Left lobe of liver (tissue), 2 donors: ENCODE results near the gene GART. TPM values are rescaled to one million over a fixed set of nuclear protein-coding genes. Genes with fewer than 3 reads are reported as not detected.

Experiments
- ATAC-seq: fragments of 200-7000 bp; cut with Tn5 transposase; one replicate; pipeline ENCODE4 v1.9.1; 2020; ENCODE audit warnings: mild to moderate bottlenecking, moderate library complexity
- DNase-seq: peaks from one replicate; pipeline ENCODE4 v3.0.0-alpha.2; 2020; ENCODE audit warnings: low spot score
- total RNA-seq: library from RNA; stranded (reverse); gene quantifications from one replicate; pipeline ENCODE4 v1.2.1, GENCODE V29; 2021
- donor health status: DM: no; HTN: no; CAD: no; lungs with moderate emphysema.
- donor health status: DM: no; HTN: yes; CAD: no.

The GART gene
- total RNA-seq, 1 donor from 2014 or later: 31.7 TPM

- DNase-seq: no peak
- ATAC-seq: no peak
These were observed 12.5 kb upstream of the GART start for GRCh38 chr21:33554236-33554981.

- DNase-seq: no peak
- no peak for ATAC-seq
These were observed 11.2 kb upstream of the GART start for GRCh38 chr21:33552999-33553598.

DNA sequence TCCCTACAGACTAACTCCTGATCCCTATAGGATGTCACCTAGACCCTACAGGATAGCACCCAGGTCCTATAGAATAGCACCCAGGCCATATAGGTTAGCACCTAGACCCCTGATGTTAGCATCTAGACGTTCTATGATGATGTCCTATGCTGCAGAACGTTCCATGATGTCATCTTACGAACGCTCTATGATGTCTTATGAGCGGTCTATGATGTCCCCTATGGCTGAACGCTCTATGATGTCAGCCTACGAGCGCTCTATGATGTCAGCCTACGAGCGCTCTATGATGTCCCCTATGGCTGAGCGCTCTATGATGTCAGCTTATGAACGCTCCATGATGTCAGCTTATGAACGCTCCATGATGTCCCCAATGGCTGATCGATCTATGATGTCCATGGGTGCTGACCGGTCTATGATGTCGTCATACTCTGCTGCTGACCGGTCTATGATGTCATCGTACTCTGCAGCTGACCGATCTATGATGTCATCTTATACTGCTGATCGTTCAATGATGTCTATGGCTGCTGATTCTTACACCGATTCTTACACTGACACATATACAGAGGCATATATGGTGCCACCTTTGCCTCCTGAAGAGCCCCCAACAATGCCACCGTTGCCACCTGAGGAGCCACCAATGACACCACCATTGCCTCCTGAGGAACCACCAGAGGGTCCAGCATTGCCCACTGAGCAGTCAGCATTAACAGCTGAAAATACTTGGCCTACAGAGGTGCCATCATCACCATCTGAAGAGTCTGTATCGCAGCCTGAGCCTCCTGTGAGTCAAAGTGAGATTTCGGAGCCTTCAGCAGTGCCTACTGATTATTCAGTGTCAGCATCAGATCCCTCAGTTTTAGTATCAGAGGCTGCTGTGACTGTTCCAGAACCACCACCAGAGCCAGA lies 10.4 kb upstream of the GART start:
- ATAC-seq (peak; percentile 9), DNase-seq (no peak)

DNA sequence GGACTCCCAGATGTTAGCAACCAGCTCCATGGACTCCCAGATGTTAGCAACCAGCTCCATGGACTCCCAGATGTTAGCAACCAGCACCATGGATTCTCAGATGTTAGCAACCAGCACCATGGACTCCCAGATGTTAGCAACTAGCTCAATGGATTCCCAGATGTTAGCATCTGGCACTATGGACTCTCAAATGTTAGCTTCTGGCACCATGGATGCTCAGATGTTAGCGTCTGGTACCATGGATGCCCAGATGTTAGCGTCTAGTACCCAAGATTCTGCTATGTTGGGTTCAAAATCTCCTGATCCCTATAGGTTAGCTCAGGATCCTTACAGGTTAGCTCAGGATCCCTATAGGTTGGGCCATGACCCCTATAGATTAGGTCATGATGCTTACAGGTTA lies 9.7 kb upstream of the GART start:
- DNase-seq (no peak), ATAC-seq (no peak)

DNA sequence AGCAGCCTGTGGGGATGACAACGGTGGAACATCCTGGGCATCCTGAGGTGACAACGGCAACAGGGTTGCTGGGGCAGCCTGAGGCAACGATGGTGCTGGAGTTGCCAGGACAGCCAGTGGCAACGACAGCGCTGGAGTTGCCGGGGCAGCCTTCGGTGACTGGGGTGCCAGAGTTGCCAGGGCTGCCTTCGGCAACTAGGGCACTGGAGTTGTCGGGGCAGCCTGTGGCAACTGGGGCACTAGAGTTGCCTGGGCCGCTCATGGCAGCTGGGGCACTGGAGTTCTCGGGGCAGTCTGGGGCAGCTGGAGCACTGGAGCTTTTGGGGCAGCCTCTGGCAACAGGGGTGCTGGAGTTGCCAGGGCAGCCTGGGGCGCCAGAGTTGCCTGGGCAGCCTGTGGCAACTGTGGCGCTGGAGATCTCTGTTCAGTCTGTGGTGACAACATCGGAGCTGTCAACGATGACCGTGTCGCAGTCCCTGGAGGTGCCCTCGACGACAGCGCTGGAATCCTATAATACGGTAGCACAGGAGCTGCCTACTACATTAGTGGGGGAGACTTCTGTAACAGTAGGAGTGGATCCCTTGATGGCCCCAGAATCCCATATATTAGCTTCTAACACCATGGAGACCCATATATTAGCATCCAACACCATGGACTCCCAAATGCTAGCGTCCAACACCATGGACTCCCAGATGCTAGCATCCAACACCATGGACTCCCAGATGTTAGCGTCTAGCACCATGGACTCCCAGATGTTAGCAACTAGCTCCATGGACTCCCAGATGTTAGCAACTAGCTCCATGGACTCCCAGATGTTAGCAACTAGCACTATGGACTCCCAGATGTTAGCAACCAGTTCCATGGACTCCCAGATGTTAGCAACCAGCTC lies 9.1 kb upstream of the GART start:
- ATAC-seq: peak; percentile 34

GRCh38 chr21:33549848-33550771 lies 8.2 kb upstream of the GART start:
- peak; percentile 19 for ATAC-seq
- DNase-seq: no peak

More for the DNA sequence above, 9.1 kb upstream of the GART start:
- no peak for DNase-seq

DNA sequence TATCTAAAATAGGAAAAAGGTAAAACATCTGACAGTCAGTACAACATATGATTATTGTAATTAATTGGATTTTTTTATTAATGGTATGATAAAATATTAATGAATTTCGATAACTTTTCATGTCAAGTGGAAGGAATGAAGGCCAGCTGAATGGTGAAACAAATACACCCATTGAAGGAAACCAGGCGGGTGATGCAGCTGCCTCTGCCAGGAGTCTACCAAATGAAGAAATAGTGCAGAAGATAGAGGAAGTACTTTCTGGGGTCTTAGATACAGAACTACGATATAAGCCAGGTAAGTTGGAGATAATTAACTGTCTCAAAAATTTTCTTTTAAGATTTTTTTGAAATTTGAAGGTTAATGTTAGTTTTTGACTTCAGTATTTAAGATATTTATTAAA lies 4.2 kb upstream of the GART start:
- DNase-seq: no peak
- ATAC-seq: no peak

- ATAC-seq: no peak
- DNase-seq: no peak
These were observed 2.7 kb upstream of the GART start for GRCh38 chr21:33544451-33545195.

DNA sequence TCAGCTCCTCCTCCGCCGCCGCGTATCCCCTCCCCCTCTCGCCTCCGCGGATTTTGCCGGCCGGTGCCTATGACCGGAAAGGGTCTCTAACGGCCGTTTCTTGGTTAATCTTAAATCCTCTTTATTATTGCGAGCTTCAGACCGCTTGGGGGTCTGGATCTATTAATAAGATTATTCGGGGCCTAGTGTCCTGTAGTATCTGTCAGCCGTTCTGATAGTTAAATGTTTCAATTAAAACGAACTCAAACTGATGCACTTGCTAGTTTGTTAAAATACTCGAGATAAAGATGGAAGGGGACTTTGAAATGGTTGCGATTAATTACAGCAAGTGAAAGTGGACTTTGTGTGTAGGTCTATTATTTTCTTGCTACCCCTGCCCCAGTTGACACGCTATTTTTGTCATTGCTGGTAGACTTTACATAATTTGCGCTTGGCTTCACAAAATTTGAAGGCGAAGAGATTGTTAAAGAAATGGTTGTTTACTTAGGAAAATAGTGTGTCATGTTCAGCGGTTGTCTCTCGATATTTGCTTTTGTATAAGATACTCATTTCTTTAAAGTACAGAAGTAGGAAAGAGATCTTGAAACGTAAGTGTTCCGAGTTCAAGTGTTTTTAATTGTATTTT lies 1.7 kb upstream of the GART start:
- DNase-seq (peak; percentile 78), ATAC-seq (peak; percentile 51)

DNA sequence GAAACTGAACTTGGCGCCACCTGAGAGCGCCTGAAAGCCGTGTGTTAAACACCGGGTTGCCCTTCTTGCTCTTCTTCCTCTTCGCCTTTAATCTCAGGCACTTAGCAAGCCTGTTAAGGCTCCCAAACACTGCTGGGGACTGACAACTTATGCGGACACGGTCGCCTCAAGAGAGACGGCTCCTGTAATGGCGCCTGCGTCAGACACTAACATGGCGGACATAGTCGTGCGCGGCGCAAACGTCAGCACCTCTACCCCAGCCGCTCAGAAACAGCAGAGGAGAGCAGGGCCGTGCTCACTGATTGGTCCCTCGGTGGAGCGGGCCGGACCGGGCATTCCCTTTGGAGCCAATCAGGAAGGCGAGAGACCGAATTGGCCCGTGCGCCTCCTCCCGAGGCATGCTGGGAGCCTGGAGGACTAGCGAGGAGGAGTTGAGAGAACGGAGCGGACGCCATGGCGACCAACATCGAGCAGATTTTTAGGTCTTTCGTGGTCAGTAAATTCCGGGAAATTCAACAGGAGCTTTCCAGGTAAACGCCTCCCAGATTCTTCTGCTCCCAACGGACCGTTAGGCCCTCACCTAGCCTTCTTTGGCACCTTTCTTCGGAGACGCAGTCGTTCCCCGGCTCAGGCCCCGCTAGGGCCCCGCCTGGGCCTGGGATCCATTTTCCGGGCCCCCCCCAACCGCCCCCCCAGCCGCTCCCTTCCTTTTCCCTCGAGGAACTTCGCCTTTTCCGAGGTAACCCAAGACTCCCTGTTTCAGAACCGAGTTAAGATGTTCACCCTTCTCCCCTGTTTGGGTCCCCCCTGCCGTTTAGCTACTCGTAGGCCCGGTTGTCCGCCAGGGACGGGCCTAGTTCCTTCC lies 955 bp upstream of the GART start, which contains the start of gene SON:
Gene SON, plus strand, starts transcription at position 399 of the 865 bp plus-strand sequence. Its CDS starts 55 bp downstream, at position 454.
- peak; percentile 90 for ATAC-seq
- DNase-seq: peak; percentile 99

DNA sequence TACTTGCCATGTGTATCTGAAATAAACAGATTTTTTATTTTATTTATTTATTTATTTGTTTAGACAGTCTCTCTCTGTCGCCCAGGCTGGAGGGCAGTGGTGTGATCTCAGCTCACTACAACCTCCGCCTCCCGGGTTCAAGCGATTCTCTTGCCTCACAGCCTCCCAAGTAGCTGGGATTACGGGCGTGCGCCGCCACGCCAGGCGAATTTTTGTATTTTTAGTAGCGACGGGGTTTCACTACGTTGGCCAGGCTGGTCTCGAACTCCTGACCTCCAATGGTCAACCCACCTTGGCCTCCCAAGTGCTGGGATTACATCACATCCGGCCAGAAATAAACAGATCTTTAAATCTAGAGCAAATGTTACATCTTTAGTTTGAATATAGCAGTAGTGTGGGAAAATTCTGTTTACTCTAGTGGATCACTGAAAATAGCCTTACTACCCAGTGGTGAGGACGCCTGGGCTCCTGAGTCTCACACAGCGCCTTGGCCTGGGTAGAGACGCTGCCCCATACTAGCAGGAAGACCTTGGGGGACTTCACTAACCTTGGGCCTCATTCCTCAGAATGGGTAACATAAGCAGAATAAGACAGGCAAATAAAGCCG lies 709 bp downstream of the GART start:
- no peak for ATAC-seq
- no peak for DNase-seq

- ATAC-seq (no peak), DNase-seq (no peak)
These were observed 1.2 kb downstream of the GART start for GRCh38 chr21:33540711-33541104.

GRCh38 chr21:33539616-33540015 lies 2.3 kb downstream of the GART start:
- no peak for ATAC-seq
- no peak for DNase-seq

DNA sequence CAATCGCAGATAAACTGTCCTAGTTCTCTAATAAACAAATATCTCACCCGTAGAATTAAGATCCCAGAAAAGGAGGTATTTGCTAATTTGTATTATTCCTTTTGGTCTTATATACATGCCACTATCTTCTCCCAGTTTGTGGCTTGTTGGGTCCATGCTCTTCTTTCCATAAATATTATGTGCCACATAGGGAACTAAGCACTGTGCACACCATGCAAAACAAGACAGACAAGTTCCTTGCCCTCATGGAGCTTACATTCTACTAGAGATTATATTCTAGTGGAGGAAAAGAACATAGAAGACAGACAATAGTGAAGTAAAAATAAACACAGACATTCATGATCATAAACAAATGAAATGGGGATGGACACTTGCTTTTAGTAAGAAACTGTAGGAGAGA lies 4.7 kb downstream of the GART start:
- DNase-seq (no peak), ATAC-seq (no peak)

- ATAC-seq: no peak
- no peak for DNase-seq
These were observed 10.9 kb downstream of the GART start for GRCh38 chr21:33531007-33531406.

DNA sequence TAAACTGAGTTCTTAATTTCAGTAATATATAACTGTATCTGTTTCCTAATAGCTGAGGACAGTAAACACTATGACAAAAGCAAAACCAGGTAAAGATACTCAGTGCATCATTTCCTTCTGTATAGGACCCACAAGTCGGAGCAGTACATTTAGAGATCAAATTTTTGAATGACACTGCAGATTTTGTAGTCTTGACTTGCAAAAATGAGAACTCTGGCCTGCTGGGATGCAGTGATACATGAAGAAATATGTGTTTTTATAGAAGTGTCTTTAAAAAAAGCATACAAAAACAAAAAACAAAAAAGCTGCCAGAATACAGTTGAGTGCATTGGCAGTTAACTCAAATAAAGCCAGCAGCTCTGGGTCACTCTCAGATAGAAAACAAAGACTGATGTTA lies 19.0 kb downstream of the GART start:
- no peak for ATAC-seq
- DNase-seq: no peak
